Measurements from ENCODE around the gene GABBR1. TPM values are rescaled to one million over a fixed set of nuclear protein-coding genes. Genes with fewer than 3 reads are reported as not detected.

GABBR1 gene
- total RNA-seq, 1 donor from 2014 or later: 14.1 TPM

- no peaks in the 10 kb centered on the region for H3K36me3 ChIP-seq (ENCODE audit: control insufficient read depth, insufficient read depth, low read length)
- H3K27me3 ChIP-seq (ENCODE audit: control insufficient read depth, insufficient read depth, low read length): no peaks in the 10 kb centered on the region
- H3K4me3 ChIP-seq (ENCODE audit: low read depth, low read length): no peak overlapping the region
- DNase-seq (ENCODE audit: low read depth): no peak
- TF ChIP-seq CTCF (IDR thresholded peaks at IDR 0.05; ENCODE audit: insufficient read depth, low read length, poor library complexity, severe bottlenecking): no peak
These were observed 102.2 kb downstream of the GABBR1 start for GRCh38 chr6:29530671-29531310.

DNA sequence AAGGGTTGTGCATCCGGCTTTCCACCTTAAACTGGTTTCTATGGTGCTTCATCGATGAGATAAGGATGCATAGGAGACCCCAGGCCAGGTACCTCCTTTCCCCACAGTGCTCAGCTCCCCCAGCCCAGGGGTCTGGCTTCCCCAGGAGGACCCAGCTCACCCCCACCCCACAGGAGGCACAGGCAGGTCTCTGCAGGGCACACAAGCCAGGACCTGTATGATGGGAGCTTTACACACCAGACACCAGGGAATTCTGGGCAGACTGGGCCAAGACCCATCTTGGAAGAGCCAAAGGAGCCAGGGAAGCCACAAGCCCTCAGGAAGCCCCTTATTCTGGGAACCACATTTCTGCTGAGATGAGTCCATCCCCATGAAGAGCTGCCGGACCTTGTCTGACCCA lies 103.0 kb downstream of the GABBR1 start:
- no peak overlapping the region for H3K4me3 ChIP-seq (ENCODE audit: low read depth, low read length)
- no peak for DNase-seq (ENCODE audit: low read depth)
- no peaks in the 10 kb centered on the region for H3K36me3 ChIP-seq (ENCODE audit: control insufficient read depth, insufficient read depth, low read length)
- H3K27me3 ChIP-seq (ENCODE audit: control insufficient read depth, insufficient read depth, low read length): no peaks in the 10 kb centered on the region
- no peak for TF ChIP-seq CTCF (IDR thresholded peaks at IDR 0.05; ENCODE audit: insufficient read depth, low read length, poor library complexity, severe bottlenecking)

GRCh38 chr6:29528988-29529560 lies 103.9 kb downstream of the GABBR1 start:
- no peak for DNase-seq (ENCODE audit: low read depth)
- no peaks in the 10 kb centered on the region for H3K27me3 ChIP-seq (ENCODE audit: control insufficient read depth, insufficient read depth, low read length)
- TF ChIP-seq CTCF (IDR thresholded peaks at IDR 0.05; ENCODE audit: insufficient read depth, low read length, poor library complexity, severe bottlenecking): no peak

DNA sequence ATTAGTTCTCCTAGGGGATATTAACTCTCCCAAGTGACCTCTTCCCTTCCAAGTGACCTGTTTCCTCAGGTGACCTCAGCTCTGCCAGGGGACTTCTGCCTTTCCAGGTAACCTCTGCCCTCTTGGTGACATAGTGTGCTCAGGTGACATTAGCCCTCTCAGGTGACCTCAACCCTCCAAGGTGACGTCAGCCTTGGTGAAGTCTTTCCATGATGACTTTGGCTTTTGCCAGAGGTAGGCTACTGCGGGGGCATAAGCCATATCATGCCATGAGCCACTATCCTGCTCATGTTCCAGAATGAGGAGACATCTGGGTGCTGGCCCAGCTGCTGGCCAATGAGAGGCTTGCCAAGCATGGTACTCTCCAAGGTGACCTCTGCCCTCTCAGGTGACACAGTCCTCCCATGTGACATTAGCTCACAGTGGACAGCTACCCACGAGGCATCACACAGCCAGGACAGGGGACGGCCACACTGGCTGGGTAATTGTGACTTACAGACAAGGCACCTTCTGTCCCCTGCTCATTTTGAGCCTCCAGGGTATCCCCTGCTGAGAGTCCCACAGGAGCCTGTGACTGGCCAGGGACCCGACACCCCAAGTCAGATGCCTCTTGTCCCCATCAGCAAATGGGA lies 104.6 kb downstream of the GABBR1 start:
- DNase-seq (ENCODE audit: low read depth): no peak
- Histone ChIP-seq H3K27me3 (ENCODE audit: control insufficient read depth, insufficient read depth, low read length) (no peaks in the 10 kb centered on the region), H3K36me3 (ENCODE audit: control insufficient read depth, insufficient read depth, low read length) (no peaks in the 10 kb centered on the region), H3K4me3 (ENCODE audit: low read depth, low read length) (no peak overlapping the region)
- TF ChIP-seq CTCF (IDR thresholded peaks at IDR 0.05; ENCODE audit: insufficient read depth, low read length, poor library complexity, severe bottlenecking): no peak

More at GRCh38 chr6:29528988-29529560, 103.9 kb downstream of the GABBR1 start:
- Histone ChIP-seq H3K4me3 (ENCODE audit: low read depth, low read length) (no peak overlapping the region), H3K36me3 (ENCODE audit: control insufficient read depth, insufficient read depth, low read length) (no peaks in the 10 kb centered on the region)

DNA sequence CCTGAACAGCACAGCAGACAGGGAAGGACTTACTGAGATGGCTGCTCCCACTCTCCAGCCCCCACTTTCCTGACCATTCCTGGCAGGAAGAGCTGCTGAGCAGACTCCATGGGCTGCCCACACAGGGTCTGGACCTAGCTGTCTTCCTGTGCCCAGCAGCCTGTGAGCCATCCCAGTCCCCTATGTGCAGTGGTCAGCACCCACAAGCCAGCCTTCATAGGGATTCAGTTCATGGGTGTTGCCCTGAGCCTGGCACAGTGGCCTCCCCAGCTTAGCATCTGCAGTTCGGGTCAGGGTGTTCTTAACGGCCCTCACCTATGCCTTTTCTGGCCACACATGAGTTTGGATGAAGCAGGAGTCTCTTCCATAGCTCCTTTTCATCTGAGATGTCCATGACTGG lies 105.4 kb downstream of the GABBR1 start:
- no peak for TF ChIP-seq CTCF (IDR thresholded peaks at IDR 0.05; ENCODE audit: insufficient read depth, low read length, poor library complexity, severe bottlenecking)
- no peak for DNase-seq (ENCODE audit: low read depth)
- no peak overlapping the region for H3K4me3 ChIP-seq (ENCODE audit: low read depth, low read length)
- H3K27me3 ChIP-seq (ENCODE audit: control insufficient read depth, insufficient read depth, low read length): no peaks in the 10 kb centered on the region
- H3K36me3 ChIP-seq (ENCODE audit: control insufficient read depth, insufficient read depth, low read length): no peaks in the 10 kb centered on the region
